Liver (tissue), 5 donors: ENCODE results near the gene YY2. TPM values are rescaled to one million over a fixed set of nuclear protein-coding genes. Genes with fewer than 3 reads are reported as not detected.

ENCODE experiments used
- polyA plus RNA-seq, 2 donors: library from polyadenylated mRNA; stranded (reverse) in 1 of 2; unstranded in 1 of 2; fragments of 200-250 nt in 1 of 2; fragments of >200 nt in 1 of 2; fragmentation: Nextera tagmentation in 1 of 2; extraction: Ambion mirVana in 1 of 2; gene quantifications; one replicate each; pipeline versions ENCODE4 v1.2.1 to v1.2.3, GENCODE V29; 2013 to 2015
- small RNA-seq: library from RNA; depleted of rRNA; stranded (forward); fragments of <200 nt; gene quantifications from one replicate; pipeline ENCODE3, GENCODE V24; 2014
- total RNA-seq, 2 donors: library from RNA; depleted of rRNA; stranded (reverse); fragments of >200 nt; gene quantifications; one replicate each; pipeline ENCODE4 v1.2.3, GENCODE V29; 2014
- donor health status: healthy.
- donor health status: healthy.
- donor health status: healthy.

YY2 gene
- total and polyA plus RNA-seq, 4 donors = 0.52 to 2.8 (median 0.75) TPM

Small RNA genes within 50 kb of the gene (small RNA-seq; reads per million reads assigned to genes)
- gene U73479.1 = not detected

Other genes starting within 250 kb of the YY2 start
- gene KLHL34, start 197.7 kb upstream of the YY2 start, total RNA-seq = under 1 TPM in 1 of 2 donors, not detected in 1; 0.14 TPM
- gene KLHL34, start 197.7 kb upstream of the YY2 start, polyA plus RNA-seq = under 1 TPM; 0.02 to 0.04 TPM
- under 1 TPM in 1 of 2 donors, not detected in 1; 0.09 TPM for gene SMPX, start 97.9 kb upstream of the YY2 start, total RNA-seq
- gene SMPX, start 97.9 kb upstream of the YY2 start, polyA plus RNA-seq = under 1 TPM in 1 of 2 donors, not detected in 1; 0.10 TPM
- gene MBTPS2, start 16.4 kb upstream of the YY2 start, total RNA-seq = 10 to 100 TPM; 12.0 to 13.5 TPM
- 1 to 10 TPM; 5.6 to 7.8 TPM for gene MBTPS2, start 16.4 kb upstream of the YY2 start, polyA plus RNA-seq
- gene SMS, start 84.7 kb downstream of the YY2 start, total RNA-seq = 10 to 100 TPM; 13.9 to 41.0 TPM
- 10 to 100 TPM; 17.0 to 18.5 TPM for gene SMS, start 84.7 kb downstream of the YY2 start, polyA plus RNA-seq
- gene PHEX, start 176.3 kb downstream of the YY2 start, total RNA-seq = under 1 TPM; 0.08 to 0.14 TPM
- under 1 TPM in 1 of 2 donors, not detected in 1; 0.01 TPM for gene PHEX, start 176.3 kb downstream of the YY2 start, polyA plus RNA-seq